HG03025 (cell line): ENCODE measurements around the gene SNAPC1.
"Not testable (repeated sequence)": the region's sequence is repeated elsewhere in the genome, so short reads cannot be mapped to it uniquely, and the experiment has no call there.

Experiments used
- ATAC-seq: cut with Tn5 transposase; IDR thresholded peaks from one replicate; pipeline ENCODE4 v1.9.1; 2021; ENCODE audit warnings: mild to moderate bottlenecking, moderate library complexity; ENCODE audit not compliant: unreplicated experiment, low FRiP score

The SNAPC1 gene

GRCh38 chr14:61749264-61749663 is 13.0 kb upstream of the SNAPC1 start:
- no peak for ATAC-seq

DNA sequence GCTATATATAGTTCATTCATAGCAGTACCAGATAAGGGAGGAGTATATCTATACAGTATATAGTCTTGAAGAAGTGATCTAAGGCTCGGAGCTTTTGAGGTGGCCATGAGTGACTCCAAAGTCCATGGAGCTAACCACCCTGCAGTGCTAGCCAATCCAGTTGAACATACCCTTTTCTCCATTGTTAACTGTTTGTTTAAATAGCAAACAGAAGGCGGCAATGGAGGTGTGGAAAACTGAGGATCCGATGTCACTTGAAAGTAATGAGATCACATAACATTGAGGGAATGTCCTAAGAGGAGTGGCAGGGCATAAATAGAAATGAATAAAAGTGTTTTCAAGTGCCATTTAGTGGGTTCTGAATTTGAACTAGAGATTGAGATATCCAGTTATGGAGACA is 12.4 kb upstream of the SNAPC1 start:
- ATAC-seq = no peak

DNA sequence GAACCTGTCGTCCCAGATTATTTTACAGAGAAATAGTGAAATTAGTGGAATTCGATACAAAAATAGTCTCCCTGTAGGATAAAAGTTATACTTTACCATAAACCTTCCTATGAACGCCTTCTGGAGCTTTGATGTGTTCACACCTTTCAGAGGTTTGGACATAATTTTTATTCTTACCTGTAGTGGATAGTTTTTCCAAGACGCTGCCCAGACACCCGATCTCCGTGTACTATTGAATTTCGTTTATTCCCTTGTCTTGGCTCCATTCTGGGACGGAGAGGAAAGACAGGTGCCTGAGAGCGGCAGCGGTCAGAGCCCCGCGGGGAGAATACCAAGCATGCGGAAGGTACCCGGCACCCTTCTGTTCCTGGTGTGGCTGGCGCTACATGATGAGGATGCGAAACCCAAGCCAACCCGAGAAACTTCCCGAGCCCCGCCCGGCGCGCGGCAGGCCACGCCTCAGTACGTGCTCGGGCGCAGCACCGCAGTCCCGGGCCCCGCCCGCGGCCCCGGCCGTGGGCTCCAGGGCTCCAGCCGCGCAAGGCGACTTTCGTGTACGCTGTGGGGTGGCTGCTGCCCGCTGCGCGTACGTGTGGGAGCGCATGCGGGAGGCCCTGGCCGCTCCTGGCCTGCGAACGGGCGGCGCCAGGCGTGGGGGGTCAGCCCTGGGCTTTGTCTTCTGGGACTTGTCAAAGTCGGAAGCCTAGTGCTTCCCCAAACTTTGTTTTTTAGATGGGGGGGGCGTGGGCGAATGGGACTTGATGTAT is 11.3 kb upstream of the SNAPC1 start:
- ATAC-seq = peak; percentile 95

DNA sequence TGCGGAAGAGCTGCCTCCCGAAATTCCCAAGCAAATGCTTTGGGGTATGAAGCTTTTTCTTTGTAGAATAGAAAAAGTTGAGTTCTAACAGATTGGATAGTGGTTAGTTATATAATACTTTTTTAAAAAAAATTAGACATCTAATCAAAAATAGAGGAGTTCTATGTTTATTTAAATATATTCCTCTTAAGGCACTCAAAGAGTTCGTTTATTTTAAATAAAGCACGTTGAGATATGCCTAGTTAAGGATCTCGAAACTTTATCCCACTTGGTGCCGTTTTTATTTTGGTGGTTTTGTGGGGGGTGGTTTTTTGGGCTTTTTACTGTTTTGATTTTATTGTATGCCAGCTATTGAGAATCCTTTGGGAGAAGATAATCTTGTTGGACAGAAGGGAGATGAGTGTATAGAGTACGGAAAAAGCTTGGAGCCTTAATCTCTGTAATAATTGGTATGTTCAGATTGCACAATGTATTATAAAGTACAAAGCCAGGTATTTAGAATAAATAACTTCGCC is 10.7 kb upstream of the SNAPC1 start:
- ATAC-seq = no peak

DNA sequence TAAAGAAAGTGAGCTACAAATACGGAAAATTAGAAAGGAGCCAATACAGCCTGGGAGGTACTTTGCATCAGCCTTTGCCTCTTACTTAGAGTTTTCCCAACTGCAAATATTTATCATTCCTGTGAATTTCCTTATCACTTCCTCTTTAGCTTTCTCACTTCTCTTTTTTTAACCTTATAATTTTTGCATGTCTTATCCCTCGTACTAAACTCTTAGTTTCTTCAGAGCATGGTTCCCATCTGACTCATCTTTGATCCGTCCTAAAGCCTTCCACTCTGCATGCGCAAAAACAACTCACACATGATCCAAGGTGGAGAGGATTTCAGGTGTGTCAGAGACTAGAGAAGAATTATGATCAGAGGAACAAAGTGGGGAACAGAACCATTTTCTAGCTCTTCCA is 9.6 kb upstream of the SNAPC1 start:
- no peak for ATAC-seq

DNA sequence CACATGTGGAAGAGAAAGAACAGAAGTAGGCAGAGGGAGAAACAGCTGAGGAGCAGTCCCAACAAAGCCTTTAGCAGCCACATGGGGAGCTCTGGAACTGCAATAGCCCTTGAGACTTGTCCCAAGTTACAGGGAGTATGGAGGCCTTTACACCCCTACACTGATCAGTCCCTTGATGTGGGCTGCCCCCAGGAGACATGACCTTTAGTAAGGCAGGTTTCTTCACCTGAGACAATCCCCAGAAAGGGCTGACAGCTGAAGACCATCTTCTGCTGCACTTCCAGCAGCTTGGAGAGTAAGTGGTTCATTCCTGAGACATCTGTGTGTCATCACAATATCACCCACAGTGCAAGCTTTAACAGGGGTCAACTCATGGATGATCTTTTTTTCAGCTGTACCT is 8.6 kb upstream of the SNAPC1 start:
- ATAC-seq = no peak

DNA sequence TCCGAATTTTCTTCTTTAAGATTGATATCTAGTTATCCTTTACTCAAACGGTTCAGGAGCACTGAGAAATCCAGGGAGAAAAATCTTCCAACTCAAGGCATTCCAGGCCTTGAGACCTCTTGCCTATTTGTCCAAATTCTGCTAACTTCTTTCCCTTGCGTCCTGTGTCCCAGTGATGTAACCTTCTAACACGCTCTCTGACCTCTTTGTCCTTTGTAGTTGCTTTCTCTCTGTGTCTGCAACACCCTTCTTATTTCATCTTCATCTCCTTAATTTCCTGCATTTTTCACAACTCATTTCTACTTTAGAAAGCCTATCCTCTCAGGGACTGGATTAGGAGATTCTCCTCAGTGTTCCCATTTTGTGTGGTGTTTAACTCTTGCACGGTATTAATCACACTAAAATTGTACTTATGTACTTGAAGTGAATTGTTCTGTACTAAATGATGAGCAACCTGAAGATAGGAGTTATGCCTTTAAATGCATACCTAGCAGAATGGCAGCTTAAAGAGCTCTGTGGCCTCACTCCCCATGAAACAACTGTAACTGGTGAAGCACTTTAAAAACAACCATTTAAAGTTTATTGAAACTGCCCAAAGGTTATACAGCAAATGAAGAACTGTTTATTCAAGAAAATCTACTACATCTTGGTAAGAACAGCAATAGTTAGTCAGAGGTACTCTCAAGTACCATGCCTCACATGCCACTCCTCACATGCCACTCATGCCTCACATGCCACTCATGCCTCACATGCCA is 7.4 kb upstream of the SNAPC1 start:
- no peak for ATAC-seq

GRCh38 chr14:61755382-61755742 is 6.9 kb upstream of the SNAPC1 start:
- not testable (repeated sequence) for ATAC-seq

GRCh38 chr14:61756135-61756534 is 6.1 kb upstream of the SNAPC1 start:
- no peak for ATAC-seq

- no peak for ATAC-seq
Observed at GRCh38 chr14:61759878-61760277, 2.3 kb upstream of the SNAPC1 start.

DNA sequence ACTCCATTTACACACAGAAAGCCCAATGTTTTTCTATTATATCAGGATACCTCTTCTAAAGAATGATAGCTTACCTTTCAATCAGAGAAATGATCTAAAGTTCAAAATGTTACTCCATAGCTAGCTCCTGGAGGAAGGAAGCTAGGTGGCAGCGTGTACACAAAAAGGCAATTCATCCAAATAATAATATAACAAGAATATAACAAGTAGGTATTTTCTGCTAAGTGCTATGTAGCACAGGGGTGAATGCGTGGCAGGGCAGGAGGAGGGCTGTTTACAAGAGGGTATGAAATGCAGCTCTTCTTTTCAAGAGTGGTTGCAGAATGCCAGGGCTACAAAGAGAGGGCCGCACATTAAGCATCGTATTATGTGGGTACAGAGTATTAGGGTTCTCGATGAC is 663 bp upstream of the SNAPC1 start:
- ATAC-seq = no peak

- no peak for ATAC-seq
Observed at GRCh38 chr14:61764342-61765122, 2.3 kb downstream of the SNAPC1 start.

- no peak for ATAC-seq
Observed at GRCh38 chr14:61765225-61765943, 3.2 kb downstream of the SNAPC1 start.

DNA sequence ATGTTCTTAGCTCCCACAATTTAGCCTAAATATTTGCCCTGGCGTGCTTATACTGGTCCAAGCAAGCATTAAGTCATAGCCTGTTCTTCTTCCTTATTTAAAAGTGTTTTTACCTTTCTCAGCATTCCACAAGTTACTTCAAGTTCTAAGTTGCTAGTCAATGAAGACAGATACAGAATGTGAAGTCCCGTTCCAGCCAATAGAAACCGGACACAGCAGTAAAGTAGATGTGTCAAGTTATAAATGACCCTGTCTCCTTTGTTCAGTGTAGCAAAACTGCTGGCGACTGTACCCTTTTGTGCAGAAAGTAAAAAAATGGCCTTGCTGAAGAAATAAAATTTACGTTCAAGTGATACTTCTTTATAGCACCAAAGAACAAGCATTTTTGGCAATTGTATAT is 3.9 kb downstream of the SNAPC1 start:
- ATAC-seq = no peak

- ATAC-seq = no peak
Observed at GRCh38 chr14:61768240-61768639, 6.0 kb downstream of the SNAPC1 start.

DNA sequence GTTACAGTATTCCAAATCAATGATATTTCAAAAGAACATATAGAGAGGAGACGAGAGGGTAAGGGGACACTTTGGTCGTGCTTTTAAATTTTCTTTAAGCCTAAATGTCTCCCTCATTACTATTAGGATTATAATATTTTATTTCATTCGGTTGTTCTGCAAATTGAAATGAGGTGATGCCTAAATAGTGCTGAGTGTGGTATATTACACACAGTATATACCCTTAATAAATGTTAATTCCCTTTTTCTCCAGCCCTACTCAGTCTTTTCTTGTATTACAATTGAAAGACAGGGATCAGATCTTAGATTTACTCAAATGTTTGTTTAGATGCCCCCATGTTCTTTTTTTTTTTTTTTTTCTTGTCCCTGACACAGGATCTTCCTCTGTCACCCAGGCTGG is 7.7 kb downstream of the SNAPC1 start:
- no peak for ATAC-seq

GRCh38 chr14:61774861-61775260 is 12.6 kb downstream of the SNAPC1 start:
- no peak for ATAC-seq

DNA sequence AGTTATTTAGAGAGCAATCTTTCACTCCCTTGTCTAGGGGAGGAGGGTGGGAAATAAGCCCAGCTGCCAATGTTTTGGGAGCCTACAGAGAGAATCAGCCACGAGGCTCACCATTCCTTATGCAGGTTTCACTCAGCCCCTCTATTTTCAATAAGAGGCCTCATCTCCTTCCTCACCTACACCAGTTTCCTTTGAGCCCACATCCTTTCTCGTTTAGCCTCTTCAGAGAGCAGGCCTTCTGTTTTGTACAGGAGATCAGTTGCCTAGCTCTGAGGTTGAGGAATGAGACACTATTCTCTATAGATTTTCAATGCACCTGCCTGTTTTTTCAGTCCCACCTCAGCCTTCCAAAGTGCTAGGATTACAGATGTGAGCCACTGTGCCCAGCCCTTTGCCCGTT is 17.9 kb downstream of the SNAPC1 start:
- ATAC-seq = peak; percentile 77

- ATAC-seq = no peak
Observed at GRCh38 chr14:61797309-61797708, 35.1 kb downstream of the SNAPC1 start.

DNA sequence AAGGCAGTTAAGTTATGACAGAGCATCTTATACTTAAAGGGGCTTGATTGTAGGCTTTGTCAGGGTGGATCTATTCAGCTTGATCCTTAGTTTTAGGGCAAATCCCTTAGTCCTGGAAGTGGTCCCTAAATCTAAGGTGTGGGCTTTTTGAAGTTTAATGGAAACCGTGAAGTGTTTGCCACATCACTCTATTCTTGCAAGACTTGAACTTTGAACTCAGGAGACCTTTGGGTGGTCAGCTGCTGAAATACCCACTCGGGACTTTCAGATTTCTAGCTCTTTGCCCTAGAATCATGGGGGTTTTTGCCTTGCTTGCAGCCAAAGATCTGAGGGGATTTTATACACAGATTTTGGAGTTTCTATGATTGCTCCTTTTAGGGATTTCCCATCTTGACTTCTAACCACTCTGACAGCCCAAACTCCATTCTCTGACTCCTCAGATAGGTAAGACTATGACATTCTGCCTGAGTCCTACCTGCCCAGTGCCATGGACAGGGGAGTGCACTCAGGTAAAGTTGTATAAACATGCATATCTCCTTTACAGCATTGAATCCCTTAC is 39.9 kb downstream of the SNAPC1 start:
- ATAC-seq = no peak
